ENCODE measurements around the gene KLF11. TPM values are rescaled to one million over a fixed set of nuclear protein-coding genes. Genes with fewer than 3 reads are reported as not detected.

Gene KLF11
- total and polyA plus RNA-seq, 2 of the 8 experiments (the other 6 are each of a cell fraction or from before 2014, with no cell fraction given): 6.4 to 10.1 TPM

DNA sequence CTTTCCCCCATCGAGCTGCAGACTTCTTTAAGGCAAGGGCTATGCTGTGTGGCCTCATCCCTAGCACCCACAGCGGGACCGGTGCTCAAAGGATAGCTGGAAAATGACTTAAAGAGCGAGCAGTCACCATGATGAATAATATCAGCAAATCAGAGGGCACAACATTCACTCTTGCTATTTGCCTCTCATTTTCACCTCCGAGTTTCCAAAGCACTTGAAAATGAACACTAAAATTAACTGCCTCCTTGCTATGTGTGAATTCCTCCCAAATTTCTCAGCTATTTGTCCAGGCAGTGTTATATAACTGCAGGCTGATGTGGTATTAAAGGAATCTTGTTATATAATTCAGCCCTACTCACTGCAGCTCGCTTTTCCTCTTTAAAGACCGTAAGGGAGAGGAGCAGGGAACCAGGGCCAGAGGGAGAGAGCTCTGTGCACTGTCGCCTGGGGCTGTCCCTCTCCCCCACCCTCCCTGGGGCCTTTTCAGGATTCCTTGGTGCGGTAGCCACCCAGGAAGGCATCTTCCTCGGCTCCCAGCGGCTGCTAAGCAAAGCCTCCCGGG is 35.4 kb downstream of the KLF11 start:
- H2AK5ac ChIP-seq (ENCODE audit: low read depth, low read length): no peak overlapping the region
- peaks cover 10% of the 10 kb centered on the region; the same call in 1 of the 2 replicates for H3K23me2 ChIP-seq (ENCODE audit: low read depth, low read length)
- no peak overlapping the region for H4K5ac ChIP-seq (ENCODE audit: insufficient read length, low read depth, low read length)
- peak overlapping the region in 3 of 4 experiments; percentile 29 to 68 (median 42); a peak in 4 of 8 replicates for H3K4me3 ChIP-seq (ENCODE audit: extremely low read depth in 1 of 4, insufficient read depth in 2 of 4, low read depth in 3 of 4, low read length in 4 of 4)
- POLR2A ChIA-PET (ENCODE audit: partially characterized antibody): interaction anchor here (0.7 to 1.9 kb wide), 4 partner anchors 9 to 45 kb away, joined by 3 to 8 read pairs (median 4); partner anchors contain the start of genes KLF11 and RRM2
- H2BK15ac ChIP-seq (ENCODE audit: low read length): no peak overlapping the region
- H2BK5ac ChIP-seq (ENCODE audit: low read depth, low read length): no peak overlapping the region
- no peak overlapping the region; the same call in 1 of the 2 replicates for H2AFZ ChIP-seq (ENCODE audit: low read length)
- H4K91ac ChIP-seq (replicated peaks; ENCODE audit: insufficient read length, low read length): no peak overlapping the region
- no peak overlapping the region for H3K4ac ChIP-seq (replicated peaks; ENCODE audit: insufficient read length, low read depth, low read length)
- no peaks in the 10 kb centered on the region for H3K79me2 ChIP-seq (ENCODE audit: control insufficient read depth in 1 of 2, insufficient read depth in 2 of 2, low read length in 2 of 2)
- no peak overlapping the region for H3K23ac ChIP-seq (ENCODE audit: insufficient read length)
- no peak overlapping the region for H3K14ac ChIP-seq (ENCODE audit: insufficient read length)
- H3K4me1 ChIP-seq (replicated peaks in 1 of 4; ENCODE audit: control insufficient read depth in 3 of 4, insufficient read depth in 4 of 4, low read length in 3 of 4): peaks cover 0 to 7% (median 5%) of the 10 kb centered on the region in 4 experiments; a peak in 3 of 7 replicates
- 47% methylated on average over 11 of the region's 12 CpGs; no CpG with 5 or more reads in 1 of the 2 experiments for WGBS, 2 experiments (ENCODE audit: extremely low coverage in 1 of 2, insufficient coverage in 1 of 2, insufficient read length in 1 of 2, insufficient replicate concordance in 2 of 2, low coverage in 1 of 2, low lambda C conversion rate in 2 of 2, missing lambda C conversion rate in 1 of 2)
- H4K8ac ChIP-seq (ENCODE audit: extremely low read depth, insufficient read depth, low read length): no peak overlapping the region
- no peak overlapping the region for H3K27ac ChIP-seq (ENCODE audit: low read depth, low read length)
- peak overlapping the region; percentile 71 for H3K18ac ChIP-seq (ENCODE audit: extremely low read depth, low read length)
- H2BK120ac ChIP-seq (replicated peaks; ENCODE audit: low read depth, low read length): no peak overlapping the region
- H3K4me2 ChIP-seq (ENCODE audit: insufficient read depth in 1 of 2, low read depth in 2 of 2, low read length in 2 of 2): peak overlapping the region; percentile 66 to 71
- no peak overlapping the region for H2BK12ac ChIP-seq (ENCODE audit: low read depth, low read length)
- no peak for FAIRE-seq
- no peaks in the 10 kb centered on the region for H3K79me1 ChIP-seq (ENCODE audit: low read depth, low read length)
- no peaks in the 10 kb centered on the region for H3K9me3 ChIP-seq (ENCODE audit: insufficient read depth in 2 of 2, low read depth in 1 of 2, low read length in 1 of 2)
- DNase-seq (ENCODE audit: low read depth in 1 of 2, low spot score in 2 of 2): no peak
- no peak overlapping the region for H3K9ac ChIP-seq (replicated peaks in 1 of 4; ENCODE audit: extremely low read depth in 1 of 4, low read depth in 3 of 4, low read length in 3 of 4)
- no peak overlapping the region for H2BK20ac ChIP-seq (ENCODE audit: low read length)
- no peaks in the 10 kb centered on the region for H3K36me3 ChIP-seq (ENCODE audit: control insufficient read depth in 2 of 4, insufficient read depth in 4 of 4, low read length in 3 of 4)
- no peaks in the 10 kb centered on the region for H4K20me1 ChIP-seq (replicated peaks in 1 of 2; ENCODE audit: control insufficient read depth in 1 of 2, insufficient read depth in 2 of 2, low read length in 2 of 2)
- peaks cover 14 to 32% (median 25%) of the 10 kb centered on the region in 4 experiments for H3K27me3 ChIP-seq (replicated peaks in 1 of 4; ENCODE audit: control insufficient read depth in 3 of 4, extremely low read depth in 1 of 4, insufficient read depth in 3 of 4, low read length in 3 of 4)
- H3K56ac ChIP-seq (replicated peaks; ENCODE audit: insufficient read length, low read depth, low read length): no peak overlapping the region
- CTCF ChIA-PET (ENCODE audit: partially characterized antibody): interaction anchor here (0.9 to 20.0 kb wide), 9 partner anchors 9 to 357 kb away, joined by 3 to 429 read pairs (median 4); no protein-coding TSS in a partner anchor
- no peak for TF ChIP-seq YY1 (IDR thresholded peaks at IDR 0.05; ENCODE audit: low read depth, low read length)
